AG08396 (cell line): ENCODE measurements around the gene LONRF2.

ENCODE experiments used
- DNase-seq: peaks from one replicate; pipeline ENCODE4 v3.0.0; 2012; ENCODE audit warnings: low spot score, mixed read lengths

LONRF2 gene

DNA sequence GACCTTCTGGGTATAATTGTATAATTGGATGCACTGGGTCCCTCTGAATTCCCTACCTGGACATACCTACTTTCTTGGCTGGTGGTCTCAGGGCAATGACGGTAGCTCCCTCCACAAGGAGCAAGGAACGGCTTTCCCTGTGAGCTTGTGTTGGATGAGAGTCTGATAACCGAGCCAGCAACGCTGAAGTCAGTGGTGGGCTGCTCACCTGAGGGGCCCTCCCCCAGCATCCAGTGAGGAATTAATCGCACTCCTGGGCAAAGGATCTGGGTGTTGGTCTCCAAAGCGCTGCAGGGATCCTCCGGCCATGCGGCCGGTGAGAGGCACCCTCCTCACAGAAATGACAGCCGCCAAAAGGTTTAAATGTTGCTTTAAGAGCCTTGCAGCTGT is 47.1 kb downstream of the LONRF2 start:
- no peak for DNase-seq

DNA sequence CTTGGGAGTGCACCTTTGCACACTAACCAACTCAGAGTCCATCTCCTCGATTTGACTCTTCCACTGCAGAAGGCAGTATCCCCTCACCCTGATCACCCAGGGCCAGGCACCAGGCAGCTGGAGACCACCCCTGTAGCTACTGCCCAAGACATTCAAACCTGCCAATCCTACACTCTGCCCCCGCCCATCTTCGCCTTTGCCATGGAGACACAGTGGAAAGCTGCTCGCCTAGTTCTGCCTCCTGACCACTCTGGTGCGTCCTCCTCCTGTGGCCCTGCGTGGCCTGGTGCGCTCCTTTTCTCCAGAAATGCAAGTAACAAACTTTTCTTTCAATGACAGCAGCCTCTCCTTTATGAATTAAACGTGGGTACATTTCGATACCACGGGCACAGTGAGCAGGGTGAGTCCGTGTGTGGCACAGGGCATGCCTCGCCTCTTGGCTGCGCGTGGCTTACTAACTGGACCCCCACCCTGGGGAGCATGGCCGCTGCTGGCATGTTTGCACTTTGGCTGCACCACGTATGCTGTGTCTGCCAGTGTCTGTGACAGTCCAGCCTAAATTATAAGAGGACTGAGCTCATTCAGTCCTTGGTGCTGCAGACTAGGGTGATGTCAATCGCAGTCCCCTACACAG is 47.6 kb downstream of the LONRF2 start:
- DNase-seq = no peak

DNA sequence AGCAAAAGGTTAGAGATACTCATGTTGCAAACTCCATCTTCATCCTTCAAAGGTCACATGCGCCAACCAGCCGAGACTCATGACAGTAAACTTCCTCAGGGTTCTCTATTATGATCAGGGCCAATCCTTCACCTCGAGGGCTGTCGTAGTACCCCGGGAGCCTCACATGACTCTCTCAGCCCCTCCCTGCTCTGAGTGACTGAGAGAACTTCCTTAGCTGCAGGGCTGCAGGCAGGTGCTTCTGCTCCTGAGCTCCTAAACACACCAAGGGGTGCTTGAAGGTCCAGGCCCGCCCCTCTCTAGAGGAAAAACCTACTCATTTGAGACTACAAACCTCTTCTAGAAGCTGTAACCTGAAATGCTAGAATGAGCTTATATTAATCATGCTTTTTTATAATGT is 48.2 kb downstream of the LONRF2 start:
- no peak for DNase-seq

DNA sequence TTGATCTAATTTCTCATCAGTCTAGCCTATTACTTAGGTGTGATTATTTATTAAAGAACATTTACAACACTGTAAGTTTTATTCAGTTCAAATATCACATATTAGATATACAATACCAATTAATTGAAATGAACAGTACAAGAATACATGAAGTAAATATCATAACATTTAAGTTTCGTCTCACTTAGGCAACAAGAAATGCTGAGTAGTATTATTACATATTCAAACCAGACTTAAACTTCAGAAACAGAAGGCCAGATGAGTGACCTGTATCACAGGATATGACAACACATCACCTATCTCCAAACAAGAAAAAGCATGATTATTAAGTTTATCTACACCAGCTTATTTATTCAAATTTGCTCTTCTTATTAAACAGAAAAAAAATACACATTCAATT is 48.9 kb downstream of the LONRF2 start:
- no peak for DNase-seq

DNA sequence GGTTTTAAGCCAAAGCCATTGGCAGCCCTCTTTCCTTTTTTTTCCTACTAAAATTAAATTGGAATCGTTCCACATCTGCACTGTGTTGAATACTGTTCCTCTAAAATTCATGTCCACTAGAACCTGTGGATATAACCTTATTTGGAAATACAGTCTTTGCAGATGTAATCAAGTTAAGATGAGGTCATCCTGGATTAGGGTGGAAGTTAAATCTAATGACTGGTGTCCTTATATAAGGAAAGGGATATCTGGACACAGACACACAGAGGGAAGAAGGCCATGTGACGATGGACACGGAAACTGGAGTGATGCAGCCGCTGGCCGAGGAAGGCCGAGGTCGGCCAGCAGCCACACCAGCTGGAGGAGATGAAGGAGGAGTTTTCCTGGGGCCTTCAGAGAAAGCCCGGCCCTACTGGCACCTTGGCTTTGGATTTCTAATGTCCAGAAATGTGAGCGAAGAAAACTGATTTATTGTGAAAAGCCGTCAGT is 49.4 kb downstream of the LONRF2 start:
- DNase-seq = no peak

DNA sequence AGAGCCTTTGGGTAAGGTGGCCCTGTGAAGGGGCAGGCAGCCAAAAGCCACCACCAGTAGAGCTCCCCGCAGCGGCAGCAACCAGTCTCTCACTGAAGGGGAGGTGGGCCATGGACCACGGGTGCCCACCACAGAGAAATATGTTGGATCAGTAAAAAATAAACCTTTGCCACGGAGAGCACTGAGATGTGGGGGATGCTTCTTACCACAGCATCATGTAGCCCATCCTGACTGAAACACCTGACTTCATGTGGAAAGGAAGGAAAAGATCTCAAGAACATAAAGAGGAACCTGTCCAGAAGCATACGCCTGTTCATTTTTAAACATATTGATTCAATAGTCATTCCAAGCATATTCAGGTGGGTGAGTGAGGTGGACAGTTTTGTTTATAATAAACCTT is 51.1 kb downstream of the LONRF2 start:
- DNase-seq = no peak

DNA sequence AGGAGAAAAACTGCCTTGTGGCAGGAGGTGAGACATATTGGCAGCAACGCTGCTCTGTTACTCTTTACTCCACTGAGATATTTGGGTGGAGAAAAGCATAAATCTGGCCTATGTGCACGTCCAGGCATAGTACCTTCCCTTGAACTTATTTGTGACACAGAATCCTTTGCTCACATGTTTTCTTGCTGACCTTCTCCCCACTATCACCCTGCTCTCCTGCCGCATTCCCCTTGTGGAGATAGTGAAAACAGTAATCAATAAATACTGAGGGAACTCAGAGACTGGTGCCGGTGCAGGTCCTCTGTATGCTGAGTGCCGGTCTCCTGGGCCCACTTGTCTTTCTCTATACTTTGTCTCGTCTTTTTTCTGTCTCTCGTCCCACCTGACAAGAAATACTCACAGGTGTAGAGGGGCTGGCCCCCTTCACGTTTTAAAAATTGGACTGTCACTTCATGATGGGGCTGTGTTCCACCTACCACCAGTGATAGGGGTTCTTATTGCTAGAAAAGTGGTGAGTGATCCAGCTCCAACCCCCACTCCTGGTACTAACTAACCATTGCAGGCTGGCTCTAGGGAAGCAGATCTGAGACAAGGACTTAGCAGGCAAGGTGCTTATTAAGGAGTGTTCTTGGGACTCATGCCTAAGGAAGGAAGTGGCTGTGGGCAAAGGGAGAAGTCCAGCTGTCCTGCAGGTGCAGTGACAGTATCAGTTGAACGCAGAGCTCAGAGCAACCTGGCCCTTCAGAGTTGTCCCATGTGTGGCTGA is 51.7 kb downstream of the LONRF2 start:
- no peak for DNase-seq

DNA sequence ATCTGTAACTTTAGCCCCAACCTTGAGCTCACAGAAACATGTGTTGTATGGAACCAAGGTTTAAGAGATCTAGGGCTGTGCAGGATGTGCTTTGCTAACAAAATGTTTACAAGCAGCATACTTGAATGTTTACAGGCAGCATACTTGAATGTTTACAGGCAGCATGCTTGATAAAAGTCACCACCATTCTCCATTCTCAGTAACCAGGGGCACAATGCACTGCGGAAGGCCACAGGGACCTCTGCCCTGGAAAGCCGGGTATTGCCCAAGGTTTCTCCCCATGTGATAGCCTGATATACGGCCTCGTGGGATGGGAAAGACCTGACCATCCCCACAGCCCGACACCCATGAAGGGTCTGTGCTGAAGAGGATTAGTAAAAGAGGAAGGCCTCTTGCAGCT is 52.4 kb downstream of the LONRF2 start:
- DNase-seq = no peak

DNA sequence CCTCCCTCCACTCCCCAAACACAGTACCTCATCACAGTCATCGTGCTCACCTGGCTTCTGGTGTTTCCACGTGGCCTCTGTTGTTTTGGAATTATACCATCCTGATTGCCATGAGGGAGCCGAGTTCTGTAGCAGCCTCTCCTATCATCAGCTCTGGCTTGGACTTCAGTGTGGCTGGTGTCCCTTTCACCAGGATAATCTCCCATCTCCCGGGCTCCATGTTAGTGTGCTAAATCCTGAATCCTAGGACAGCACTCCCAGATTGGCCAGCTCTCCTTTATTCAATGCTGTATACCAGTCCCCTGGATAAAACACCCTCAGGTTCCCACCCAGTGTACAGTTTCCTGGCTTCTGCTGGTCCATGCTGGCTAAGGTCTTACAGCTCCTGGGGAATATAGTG is 53.3 kb downstream of the LONRF2 start:
- DNase-seq = no peak

DNA sequence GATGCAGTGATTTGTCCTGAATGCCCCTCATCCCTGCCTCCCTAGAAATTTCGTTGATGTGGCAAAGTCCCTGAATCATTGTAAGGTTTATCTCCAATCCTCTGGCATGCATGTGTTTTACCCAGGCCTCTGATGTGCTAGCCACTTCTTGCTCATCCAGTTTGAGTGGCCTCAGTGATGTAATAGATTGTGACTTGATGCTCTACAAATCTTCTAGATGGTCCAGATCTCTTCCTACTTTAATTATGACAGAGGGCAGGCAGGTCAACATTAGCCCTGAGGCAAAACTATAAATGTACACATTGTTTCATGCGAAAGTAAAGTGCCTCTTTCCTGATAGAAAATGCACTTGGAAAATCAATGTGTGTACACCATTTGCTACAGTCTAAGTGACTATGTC is 54.5 kb downstream of the LONRF2 start:
- DNase-seq = no peak

DNA sequence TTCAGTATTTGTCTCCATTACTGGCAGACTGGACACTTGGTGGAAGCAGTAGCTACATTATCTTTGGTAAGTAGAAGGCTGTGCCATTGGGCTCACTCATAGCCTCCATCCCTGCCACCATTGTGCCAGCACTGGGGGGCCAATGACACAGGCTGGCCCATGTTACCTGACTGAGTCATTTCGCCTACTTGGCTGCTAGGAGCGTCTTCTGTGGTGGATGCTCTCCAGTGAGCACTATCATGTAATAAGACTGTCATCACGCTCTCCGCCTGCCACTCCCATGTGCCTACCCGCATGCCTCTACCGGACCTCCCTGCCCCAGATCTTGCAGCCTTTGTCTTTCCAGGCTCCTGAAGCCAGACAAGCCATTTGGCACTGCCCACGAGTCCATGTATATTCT is 56.2 kb downstream of the LONRF2 start:
- no peak for DNase-seq

DNA sequence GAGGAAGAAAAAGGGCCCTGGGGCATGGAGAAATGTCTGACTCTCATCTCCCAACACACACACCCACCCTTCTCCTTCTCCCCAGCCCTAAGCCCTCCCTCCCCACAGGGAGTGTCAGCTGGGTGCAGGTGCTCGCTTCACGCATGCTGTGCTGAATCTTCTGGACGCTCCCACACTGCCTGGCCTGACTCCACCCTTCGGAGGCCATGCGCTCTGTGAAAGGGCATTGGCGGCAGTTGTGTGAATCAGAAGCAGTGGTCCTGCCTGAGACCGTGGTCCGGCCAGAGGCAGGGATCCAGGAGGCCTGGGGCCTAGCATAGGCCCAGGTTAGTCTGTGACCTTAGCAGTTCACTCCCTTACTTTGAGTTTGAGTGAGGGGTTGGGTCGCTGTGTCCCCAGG is 57.1 kb downstream of the LONRF2 start:
- DNase-seq = no peak

DNA sequence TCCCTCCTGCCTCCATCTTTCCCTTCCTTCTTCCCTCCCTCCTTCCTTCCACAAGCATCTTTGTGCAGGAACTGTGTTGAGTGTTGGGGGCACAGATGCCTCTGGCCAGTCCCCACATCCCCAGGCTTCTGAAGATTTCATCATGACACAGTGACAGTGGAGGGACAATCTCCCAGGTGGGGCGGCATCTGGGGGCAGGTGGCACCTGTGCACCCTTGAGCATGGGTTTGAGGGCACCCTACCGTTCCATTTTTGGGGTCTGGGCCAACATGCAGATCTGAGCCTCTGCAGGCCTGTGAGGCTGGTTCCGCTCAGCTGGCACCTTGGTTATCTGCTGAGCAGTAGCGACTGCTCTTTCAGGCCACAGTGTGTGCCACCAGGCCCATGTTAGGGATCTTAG is 57.6 kb downstream of the LONRF2 start:
- no peak for DNase-seq

DNA sequence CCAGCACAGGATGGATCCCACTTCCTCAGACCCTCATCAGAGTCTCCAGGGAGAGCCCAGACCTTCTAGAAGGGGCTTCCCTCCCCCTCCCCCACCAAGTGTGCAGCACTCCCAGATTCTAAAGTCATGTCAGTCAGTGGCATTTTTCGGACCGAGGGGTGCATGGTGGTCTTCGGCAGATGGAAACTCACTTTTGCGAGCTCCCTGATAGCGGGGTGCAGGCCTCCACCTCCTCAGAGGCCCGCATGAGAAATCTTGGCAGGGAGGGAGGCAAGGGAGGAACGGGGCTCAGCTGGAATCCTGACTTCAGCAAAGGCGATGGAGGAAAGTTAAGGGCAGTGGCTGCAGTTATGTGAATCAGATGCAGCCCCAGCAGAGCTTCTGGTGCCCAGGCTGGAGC is 58.2 kb downstream of the LONRF2 start:
- DNase-seq = no peak

DNA sequence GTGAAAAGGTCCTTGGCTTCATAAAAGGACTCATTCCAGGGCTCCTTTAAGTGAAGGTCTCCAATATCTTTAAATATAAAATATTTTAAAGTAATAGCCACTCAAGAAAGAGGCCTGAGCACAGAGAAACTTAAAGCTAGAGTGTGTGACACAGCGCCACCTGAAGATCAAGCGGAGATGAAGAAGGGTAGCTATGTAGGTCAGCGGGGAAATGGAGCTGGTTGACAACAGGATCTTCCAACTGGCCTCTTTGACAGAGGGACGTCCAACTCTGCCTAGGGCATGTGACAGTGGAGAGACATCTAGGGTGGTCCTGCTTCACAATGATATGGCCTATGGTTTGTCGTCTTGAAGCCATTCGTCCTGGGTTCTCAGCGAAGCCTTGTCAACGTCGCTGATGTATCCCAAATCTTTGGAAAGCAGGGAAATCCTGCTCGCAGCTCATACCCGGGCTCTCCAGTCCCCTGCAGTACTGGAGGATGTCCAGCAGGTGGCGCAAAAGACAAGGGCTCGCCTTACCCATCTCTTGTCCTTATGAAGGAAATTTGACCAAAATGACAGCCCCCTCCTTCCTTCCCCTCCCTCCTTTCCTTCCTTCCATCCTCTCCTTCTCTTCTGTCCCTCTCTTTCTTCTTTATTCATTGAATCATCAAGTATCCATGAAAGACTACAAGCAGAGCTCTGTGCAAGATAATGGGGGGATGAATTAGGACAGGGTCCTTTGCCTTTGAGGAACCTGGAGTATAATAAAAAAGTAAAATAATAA is 59.6 kb downstream of the LONRF2 start:
- peak; percentile 74 for DNase-seq

DNA sequence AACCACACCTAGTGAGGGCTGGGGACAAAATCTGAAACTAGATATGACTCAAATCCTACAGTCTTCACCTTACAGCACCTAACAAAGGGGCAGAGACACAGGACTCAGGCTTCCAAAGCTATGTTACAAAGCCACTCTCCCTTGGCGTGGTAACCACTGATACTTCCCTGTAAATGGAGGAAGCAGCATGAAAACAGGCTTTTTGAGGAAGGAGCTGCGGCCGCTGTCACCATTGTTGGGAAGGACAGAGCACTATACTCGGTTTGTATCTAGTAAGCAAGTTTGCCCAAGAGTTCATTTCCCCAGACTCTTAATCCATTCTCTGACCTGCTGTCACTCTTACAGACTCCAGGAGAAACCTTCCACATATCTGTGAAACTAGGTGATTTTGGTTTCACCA is 60.3 kb downstream of the LONRF2 start:
- DNase-seq = no peak

DNA sequence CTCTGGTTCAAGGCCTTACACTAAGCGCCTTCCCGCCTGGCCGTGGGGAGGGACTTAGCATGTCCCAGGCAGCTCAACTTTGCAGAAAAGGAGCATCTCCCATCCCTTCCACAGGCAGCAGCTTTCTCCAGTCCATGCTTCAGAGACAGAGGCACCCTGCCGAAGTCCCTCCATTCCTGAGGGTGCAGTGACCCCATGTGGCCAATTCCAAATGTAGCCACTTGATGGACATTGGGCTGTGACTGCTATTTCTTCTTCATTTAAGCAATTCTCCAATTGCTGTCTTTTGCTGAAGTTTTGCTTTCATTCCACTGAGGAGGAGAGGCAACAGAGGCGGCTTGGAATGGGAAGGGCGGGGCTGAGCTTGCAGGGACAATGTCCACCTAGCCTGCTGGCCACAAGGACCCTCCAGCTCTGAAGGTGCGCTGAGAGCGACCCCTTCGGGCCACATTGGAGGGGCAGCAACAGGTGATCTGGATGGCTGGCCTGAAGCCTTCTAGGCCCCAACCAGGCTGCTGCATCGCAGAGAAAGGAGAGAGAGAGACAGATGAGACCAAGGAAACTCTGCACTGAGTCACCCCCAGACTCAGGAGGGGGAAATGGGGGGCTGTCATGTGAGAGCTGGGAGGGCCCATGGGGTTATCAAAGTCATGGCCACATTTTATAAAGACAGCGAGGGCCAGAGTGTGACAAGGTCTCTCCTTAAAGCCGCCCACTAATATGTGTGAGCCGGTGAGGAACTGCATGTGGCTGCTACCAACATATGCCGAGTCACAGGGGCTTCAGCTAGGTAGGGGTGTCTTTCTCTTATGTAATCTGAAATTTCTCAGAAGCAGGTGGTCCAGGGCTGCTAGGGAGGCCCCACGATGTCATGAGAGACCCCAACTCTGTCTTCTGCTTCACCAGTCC is 61.3 kb downstream of the LONRF2 start:
- peak; percentile 75 for DNase-seq

DNA sequence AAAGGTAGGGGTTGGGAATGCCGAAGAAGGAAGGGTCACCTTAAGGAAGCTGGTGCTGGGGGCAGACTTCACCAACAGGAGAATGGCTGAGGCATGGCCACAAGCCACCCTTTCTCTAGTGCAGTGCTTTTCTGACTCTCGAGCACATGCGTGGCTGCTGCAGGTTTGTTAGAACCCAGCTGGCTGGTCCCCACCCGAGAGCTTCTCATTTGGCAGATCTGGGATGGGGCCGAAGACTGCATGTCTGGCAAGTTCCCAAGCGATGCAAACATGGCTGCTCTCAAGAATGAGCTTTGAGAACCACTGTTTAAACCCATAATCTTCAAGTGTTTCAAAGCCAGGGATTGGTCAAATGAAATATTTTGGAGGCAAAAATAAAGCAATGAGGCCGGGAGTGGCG is 63.2 kb downstream of the LONRF2 start:
- no peak for DNase-seq

DNA sequence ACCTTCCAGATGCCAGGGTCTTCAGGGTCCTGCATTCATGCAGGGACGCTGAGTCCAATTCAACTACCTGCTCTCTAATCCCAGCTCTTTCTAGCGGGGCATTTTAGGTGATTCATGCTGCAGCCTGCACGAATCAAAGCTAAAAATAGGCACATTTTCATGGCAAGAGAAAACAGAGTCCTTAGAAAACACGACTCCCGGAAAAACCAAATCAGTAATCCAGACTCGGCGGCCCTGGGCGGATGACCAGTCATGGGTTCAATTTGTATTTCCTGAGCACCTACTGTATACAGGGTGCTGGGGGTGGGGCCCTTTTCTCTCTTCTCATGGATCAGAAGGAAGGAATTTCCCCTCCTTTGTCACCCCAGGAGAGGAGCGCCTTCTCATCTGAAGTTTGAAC is 64.4 kb downstream of the LONRF2 start:
- peak; percentile 27 for DNase-seq

DNA sequence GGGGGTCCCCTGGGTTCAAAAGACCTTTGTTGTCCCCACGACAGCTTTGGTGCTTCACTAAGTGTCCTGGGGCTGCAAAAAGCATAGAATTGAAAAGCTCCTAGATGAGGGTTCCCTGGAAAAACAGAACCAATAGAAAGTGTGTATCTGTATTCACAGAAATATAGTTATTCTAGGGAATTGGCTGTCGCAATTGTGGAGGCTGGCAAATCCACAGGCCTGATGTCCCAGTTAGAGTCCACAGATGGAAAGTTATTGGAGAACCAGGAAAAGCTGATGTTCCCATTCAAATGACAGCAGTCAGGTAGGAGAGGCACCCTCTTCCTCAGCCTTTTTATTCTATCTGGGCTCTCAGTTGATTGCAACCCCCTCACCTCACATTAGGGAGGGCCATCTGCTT is 65.5 kb downstream of the LONRF2 start:
- no peak for DNase-seq

DNA sequence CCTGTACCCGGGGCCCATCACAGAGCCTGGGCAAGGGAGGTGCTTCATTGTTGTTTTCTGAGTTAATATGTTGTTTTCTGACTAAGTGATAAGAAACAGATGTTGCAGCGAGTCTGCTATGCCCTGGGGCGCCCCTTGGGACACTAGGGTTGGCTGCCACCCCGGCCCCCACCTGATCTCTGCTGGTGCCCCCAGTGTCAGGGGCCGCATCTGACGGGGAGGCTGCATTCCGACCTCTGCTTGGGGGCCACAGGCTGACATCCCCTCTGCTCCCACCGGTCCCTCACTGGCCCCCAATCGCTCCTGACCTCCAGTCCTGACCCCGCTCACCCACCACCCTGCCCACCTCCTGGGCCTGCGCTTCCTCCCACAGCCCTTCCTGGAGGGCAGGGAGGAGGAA is 65.9 kb downstream of the LONRF2 start:
- no peak for DNase-seq

DNA sequence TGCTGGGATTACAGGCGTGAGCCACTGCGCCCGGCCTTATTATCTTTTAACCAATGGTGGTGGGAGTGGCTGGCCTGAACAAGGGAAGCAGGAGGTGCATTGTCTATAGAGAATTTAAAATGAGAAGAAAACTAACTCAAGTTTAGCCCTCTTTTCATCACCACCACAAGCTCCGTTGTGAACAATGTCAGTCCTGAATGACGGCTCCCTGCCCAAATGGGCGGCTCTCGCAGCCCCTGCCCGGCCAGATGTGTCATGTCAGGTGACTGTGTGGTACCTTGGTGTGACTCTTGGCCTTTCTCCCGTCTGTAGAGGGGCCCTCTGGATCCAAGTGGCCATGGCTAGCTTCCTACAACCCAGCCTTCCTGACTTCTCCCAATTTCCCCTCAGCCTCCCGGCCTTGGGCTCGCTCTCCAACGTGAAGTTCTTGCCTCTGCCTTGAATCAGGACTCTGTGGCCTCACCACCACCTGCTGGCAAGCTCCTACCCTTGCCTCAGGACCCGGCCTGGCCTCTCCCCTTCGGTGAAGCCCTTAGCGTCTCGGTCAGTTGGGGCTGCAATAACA is 67.6 kb downstream of the LONRF2 start:
- DNase-seq = no peak
